Neuron (in vitro differentiated cells): Measurements from ENCODE around the gene MRPS18A.
A peak's percentile ranks its signal among the peaks of the same experiment; 100 is the strongest.

ENCODE experiments used
- H2AFZ ChIP-seq: one replicate; pipeline ENCODE4 v1.6.1; 2013; ENCODE audit warnings: low read depth, mild to moderate bottlenecking, inconsistent platforms, low read length, moderate library complexity
- H3K27me3 ChIP-seq: one replicate; pipeline ENCODE4 v1.6.1; 2013; ENCODE audit warnings: low read length; ENCODE audit not compliant: insufficient read depth
- H3K36me3 ChIP-seq: one replicate; pipeline ENCODE4 v1.6.1; 2013; ENCODE audit warnings: low read length; ENCODE audit not compliant: insufficient read depth
- H3K4me1 ChIP-seq: one replicate; pipeline ENCODE4 v1.6.1; 2013; ENCODE audit warnings: low read length; ENCODE audit not compliant: insufficient read depth
- H3K4me3 ChIP-seq: 2 replicates; pipeline ENCODE4 v1.5.1; 2013; ENCODE audit warnings: mild to moderate bottlenecking, low read length, moderate library complexity
- H3K9me3 ChIP-seq: one replicate; pipeline ENCODE4 v1.6.1; 2013; ENCODE audit warnings: low read length

Gene MRPS18A

GRCh38 chr6:43628393-43629103 is 59.0 kb downstream of the MRPS18A start:
- Histone ChIP-seq H3K4me3 (peak overlapping the region; percentile 76), H3K9me3 (no peaks in the 10 kb centered on the region), H3K4me1 (peaks cover 9% of the 10 kb centered on the region), H2AFZ (peak overlapping the region; percentile 75), H3K36me3 (peaks cover 26% of the 10 kb centered on the region), H3K27me3 (no peaks in the 10 kb centered on the region)

GRCh38 chr6:43627008-43627825 is 60.4 kb downstream of the MRPS18A start:
- Histone ChIP-seq H3K4me3 (no peak overlapping the region), H3K27me3 (no peaks in the 10 kb centered on the region), H2AFZ (no peak overlapping the region), H3K36me3 (peaks cover 38% of the 10 kb centered on the region), H3K4me1 (peaks cover 9% of the 10 kb centered on the region), H3K9me3 (no peaks in the 10 kb centered on the region)

- H2AFZ ChIP-seq = no peak overlapping the region
- peaks cover 48% of the 10 kb centered on the region for H3K36me3 ChIP-seq
- H3K4me3 ChIP-seq = no peak overlapping the region
- H3K9me3 ChIP-seq = no peaks in the 10 kb centered on the region
- H3K4me1 ChIP-seq = peaks cover 9% of the 10 kb centered on the region
- no peaks in the 10 kb centered on the region for H3K27me3 ChIP-seq
Observed at GRCh38 chr6:43625393-43625992, 62.1 kb downstream of the MRPS18A start.

GRCh38 chr6:43624786-43625288 is 62.8 kb downstream of the MRPS18A start:
- Histone ChIP-seq H2AFZ (no peak overlapping the region), H3K9me3 (no peaks in the 10 kb centered on the region), H3K36me3 (peaks cover 53% of the 10 kb centered on the region), H3K4me1 (peaks cover 5% of the 10 kb centered on the region), H3K27me3 (no peaks in the 10 kb centered on the region), H3K4me3 (no peak overlapping the region)

GRCh38 chr6:43623880-43624785 is 63.5 kb downstream of the MRPS18A start:
- Histone ChIP-seq H3K4me1 (peaks cover 5% of the 10 kb centered on the region), H3K4me3 (no peak overlapping the region), H3K36me3 (peaks cover 58% of the 10 kb centered on the region), H3K27me3 (no peaks in the 10 kb centered on the region), H3K9me3 (no peaks in the 10 kb centered on the region), H2AFZ (no peak overlapping the region)

- Histone ChIP-seq H3K9me3 (no peaks in the 10 kb centered on the region), H3K4me3 (no peak overlapping the region), H3K27me3 (no peaks in the 10 kb centered on the region), H3K4me1 (no peaks in the 10 kb centered on the region), H3K36me3 (peaks cover 58% of the 10 kb centered on the region), H2AFZ (no peak overlapping the region)
Observed at GRCh38 chr6:43622541-43622940, 65.0 kb downstream of the MRPS18A start.

GRCh38 chr6:43621836-43622180 is 65.8 kb downstream of the MRPS18A start:
- Histone ChIP-seq H3K27me3 (no peaks in the 10 kb centered on the region), H2AFZ (no peak overlapping the region), H3K4me3 (no peak overlapping the region), H3K4me1 (no peaks in the 10 kb centered on the region), H3K36me3 (peaks cover 58% of the 10 kb centered on the region), H3K9me3 (no peaks in the 10 kb centered on the region)
